Dedifferentiated amniotic fluid mesenchymal stem cell (primary cell): ENCODE data around the gene RBM19.

Source experiments
- DNase-seq: peaks from one replicate; pipeline ENCODE4 v3.0.0-alpha.2; 2016; ENCODE audit errors: extremely low spot score

Gene RBM19

GRCh38 chr12:113776536-113776935 lies 189.6 kb downstream of the RBM19 start:
- DNase-seq = no peak

DNA sequence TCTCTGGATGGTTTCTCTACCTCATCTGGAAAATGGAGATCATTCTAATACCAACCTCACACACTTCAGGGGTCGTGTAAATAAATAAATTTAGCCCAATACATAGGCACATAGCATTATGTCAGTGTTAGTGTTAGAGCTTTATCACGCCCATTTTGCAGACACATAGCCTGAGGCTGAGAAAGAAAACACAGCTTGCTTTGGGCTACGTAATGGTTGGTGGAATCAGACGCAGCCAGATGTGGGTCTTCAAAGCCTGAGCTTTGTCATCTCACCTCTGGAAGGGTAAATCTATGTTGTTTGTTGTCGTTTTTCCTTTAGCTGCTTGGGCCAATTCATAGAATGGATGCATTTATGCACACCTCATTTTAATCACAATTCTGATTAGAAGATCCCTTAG lies 191.6 kb downstream of the RBM19 start:
- no peak for DNase-seq

DNA sequence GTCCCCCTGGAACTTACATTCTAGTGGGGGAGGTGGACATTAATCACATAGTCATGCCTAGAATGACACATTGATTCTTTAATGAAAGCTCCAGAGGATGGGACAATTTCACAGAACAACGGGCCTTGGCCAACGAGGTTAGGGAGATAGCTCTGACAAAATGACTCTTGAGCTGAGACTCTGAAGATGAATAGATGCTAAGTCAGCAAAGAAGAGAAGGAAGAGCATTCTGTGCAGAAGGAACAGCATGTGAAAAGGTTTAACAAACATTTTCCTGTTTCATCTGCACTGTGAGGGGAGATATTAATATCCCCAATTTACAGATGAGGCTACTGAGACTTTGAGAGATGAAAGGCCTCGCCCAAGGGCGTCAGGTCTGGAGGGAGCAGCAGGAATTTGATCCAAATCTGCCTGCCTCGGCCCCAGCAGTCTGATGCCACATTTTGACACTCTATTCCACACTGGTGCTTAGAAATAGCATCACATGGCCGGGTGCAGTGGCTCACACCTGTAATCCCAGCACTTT lies 193.6 kb downstream of the RBM19 start:
- no peak for DNase-seq

- no peak for DNase-seq
These were observed 195.7 kb downstream of the RBM19 start for GRCh38 chr12:113770389-113770865.

DNA sequence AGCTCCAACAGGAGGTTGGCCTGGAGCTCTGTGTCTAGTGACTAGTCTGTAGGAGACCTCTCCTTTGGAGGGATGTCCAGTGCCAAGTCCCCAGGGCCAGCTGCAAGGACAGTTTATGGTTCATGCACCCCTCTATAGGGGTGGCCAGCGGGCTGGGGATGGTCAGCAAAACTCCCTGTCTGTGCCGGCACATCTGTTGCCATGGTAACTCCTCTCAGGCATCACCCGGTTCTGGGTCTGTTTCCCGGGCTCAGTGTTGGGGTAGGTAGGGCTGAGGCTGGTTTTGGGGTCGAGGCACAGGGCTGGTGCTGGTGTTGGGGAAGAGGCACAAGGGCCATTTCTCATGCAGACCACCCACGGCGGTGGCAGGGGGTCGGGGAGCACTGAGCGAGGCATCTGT lies 196.8 kb downstream of the RBM19 start:
- no peak for DNase-seq

- no peak for DNase-seq
These were observed 197.3 kb downstream of the RBM19 start for GRCh38 chr12:113768850-113769249.

GRCh38 chr12:113766879-113767878 lies 198.9 kb downstream of the RBM19 start:
- peak; percentile 56 for DNase-seq
